RWPE1 (cell line): ENCODE measurements around the gene ZBTB38.

Source experiments
- CTCF ChIA-PET: fragments of 350-600 bp; sonication (Branson Sonifier 250); formaldehyde crosslinking; extraction: SDS; loops from one replicate; lab custom pipeline; 2021; lab: Yijun Ruan, JAX
- POLR2A ChIA-PET: fragments of 400-600 bp; formaldehyde crosslinking; extraction: SDS; loops from one replicate; lab custom pipeline; 2020; ENCODE audit warnings: antibody characterized with exemption; ENCODE audit not compliant: low non-redundant PET; lab: Yijun Ruan, JAX
- DNase-seq: peaks from one replicate; pipeline ENCODE4 v3.0.0; 2012; ENCODE audit warnings: low spot score
- H3K27ac ChIP-seq: fragments of 450-650 bp; 2 replicates; pipeline ENCODE4 v1.5.1; 2017
- TF ChIP-seq, protein P1 (sequence below): fragments of 450-650 bp; conservative IDR thresholded peaks from 2 replicates; pipeline ENCODE4 v1.5.1; 2017; ENCODE audit warnings: low read depth, mild to moderate bottlenecking

Gene ZBTB38

DNA sequence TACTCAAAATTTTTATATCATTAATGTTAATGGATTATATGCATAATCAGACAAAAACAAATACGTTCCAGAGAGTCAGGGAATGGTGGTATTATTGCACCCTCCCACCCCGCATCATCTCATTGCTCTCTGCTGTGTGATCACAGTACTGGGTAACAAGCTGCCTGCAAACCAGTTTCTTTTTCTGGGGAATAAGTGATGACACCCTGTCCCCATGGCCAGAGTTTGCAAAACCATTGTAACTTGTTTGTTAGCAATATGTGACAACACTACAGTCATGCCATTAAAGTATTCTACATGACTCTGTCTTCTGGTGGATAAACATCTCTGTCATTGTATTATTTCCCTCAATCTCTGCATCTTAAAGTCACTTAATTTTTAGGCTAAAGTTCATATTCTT, 39.5 kb downstream of the ZBTB38 start:
- no peak for DNase-seq
- peak overlapping the region; percentile 48 for H3K27ac ChIP-seq
- POLR2A ChIA-PET, result no interaction called here
- TF ChIP-seq, protein P1, sequence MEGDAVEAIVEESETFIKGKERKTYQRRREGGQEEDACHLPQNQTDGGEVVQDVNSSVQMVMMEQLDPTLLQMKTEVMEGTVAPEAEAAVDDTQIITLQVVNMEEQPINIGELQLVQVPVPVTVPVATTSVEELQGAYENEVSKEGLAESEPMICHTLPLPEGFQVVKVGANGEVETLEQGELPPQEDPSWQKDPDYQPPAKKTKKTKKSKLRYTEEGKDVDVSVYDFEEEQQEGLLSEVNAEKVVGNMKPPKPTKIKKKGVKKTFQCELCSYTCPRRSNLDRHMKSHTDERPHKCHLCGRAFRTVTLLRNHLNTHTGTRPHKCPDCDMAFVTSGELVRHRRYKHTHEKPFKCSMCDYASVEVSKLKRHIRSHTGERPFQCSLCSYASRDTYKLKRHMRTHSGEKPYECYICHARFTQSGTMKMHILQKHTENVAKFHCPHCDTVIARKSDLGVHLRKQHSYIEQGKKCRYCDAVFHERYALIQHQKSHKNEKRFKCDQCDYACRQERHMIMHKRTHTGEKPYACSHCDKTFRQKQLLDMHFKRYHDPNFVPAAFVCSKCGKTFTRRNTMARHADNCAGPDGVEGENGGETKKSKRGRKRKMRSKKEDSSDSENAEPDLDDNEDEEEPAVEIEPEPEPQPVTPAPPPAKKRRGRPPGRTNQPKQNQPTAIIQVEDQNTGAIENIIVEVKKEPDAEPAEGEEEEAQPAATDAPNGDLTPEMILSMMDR, result no peak
- CTCF ChIA-PET, result no interaction called here

DNA sequence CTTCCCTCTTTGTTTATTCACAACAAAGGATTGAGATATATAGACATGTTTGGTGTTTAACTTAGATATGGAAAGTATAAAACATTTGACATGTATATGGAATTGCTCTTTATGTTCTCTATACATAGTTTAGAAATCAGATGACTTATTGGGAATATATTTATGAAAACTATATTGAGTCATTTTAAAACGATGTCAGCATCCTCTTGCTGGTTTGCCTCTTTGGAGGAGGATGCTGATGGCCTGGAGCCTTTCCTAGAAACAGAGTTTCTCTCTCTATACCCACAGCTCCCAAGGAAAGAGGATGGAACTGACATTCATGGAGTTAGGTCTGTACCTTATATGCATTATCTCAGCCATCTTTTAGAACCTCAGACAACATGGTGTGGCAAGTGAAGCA, 40.3 kb downstream of the ZBTB38 start:
- H3K27ac ChIP-seq, result no peak overlapping the region
- ChIA-PET POLR2A (no interaction called here), CTCF (no interaction called here)
- TF ChIP-seq, protein P1, result no peak
- DNase-seq, result no peak

DNA sequence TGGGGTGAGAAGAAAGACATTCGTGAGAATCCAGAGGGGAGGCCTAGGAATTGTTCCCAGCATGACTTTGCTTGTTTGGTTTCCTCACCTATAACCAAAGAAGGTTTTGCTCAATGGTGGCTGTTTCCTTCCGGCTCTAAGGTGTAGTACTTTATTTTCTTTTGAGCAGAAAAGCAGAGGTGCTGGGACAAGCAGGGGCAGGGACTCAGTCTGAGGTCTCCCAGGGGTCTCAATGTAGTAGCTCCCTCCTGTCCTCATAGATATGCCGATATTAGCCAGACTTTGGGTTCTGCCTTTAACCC, 41.6 kb downstream of the ZBTB38 start:
- no peak for DNase-seq
- peak overlapping the region; percentile 79 for H3K27ac ChIP-seq
- TF ChIP-seq, protein P1, result no peak
- ChIA-PET CTCF (no interaction called here), POLR2A (interaction anchor here (0.6 kb wide), 1 partner anchor 98 kb away, joined by 3 read pairs; no protein-coding TSS in a partner anchor)

DNA sequence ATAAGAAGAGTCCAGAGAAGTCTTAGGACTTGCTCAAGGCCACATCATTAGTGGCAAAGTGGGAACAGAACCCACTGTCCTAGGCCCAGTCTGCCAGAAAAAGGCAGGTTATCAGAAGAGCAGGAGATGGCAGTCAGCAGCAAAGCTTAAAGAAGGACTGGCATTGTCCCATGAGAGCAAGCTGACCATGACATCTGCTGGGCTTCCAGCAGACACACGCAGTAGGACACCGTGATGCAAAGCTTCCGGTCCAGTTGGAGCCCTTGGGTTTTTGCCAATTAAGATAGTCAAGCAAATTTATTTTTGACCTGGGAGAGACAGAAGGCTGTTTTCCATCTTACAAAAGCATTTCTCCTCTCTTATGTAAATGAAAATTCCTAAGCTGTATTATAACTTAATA, 42.1 kb downstream of the ZBTB38 start:
- TF ChIP-seq, protein P1, result no peak
- CTCF ChIA-PET, result no interaction called here
- no peak for DNase-seq
- H3K27ac ChIP-seq, result peak overlapping the region; percentile 79
- POLR2A ChIA-PET, result interaction anchor here (0.6 kb wide), 1 partner anchor 99 kb away, joined by 3 read pairs; no protein-coding TSS in a partner anchor

DNA sequence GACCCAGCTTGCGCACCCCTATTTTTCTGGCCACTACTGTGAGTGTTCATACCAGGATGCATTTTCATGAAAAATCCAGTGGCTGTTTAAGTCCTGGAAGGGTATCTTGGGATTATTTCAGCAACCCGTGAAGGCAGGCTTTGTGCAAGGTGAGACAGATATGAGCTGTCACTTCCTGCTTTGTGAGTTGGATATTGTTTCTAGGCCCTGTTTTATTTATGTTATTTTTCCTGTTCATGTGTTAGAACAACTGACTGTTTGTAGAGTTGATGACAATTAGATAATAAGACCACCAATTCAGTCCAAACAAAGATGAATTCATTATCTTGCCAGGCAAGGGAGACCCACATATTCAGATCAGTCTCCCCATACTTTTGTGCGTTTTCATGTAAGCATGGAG, 42.5 kb downstream of the ZBTB38 start:
- CTCF ChIA-PET, result interaction anchor here (0.7 kb wide), 1 partner anchor 50 kb away, joined by 4 read pairs; no protein-coding TSS in a partner anchor
- TF ChIP-seq, protein P1, result no peak
- peak overlapping the region; percentile 79 for H3K27ac ChIP-seq
- POLR2A ChIA-PET, result no interaction called here
- DNase-seq, result no peak

DNA sequence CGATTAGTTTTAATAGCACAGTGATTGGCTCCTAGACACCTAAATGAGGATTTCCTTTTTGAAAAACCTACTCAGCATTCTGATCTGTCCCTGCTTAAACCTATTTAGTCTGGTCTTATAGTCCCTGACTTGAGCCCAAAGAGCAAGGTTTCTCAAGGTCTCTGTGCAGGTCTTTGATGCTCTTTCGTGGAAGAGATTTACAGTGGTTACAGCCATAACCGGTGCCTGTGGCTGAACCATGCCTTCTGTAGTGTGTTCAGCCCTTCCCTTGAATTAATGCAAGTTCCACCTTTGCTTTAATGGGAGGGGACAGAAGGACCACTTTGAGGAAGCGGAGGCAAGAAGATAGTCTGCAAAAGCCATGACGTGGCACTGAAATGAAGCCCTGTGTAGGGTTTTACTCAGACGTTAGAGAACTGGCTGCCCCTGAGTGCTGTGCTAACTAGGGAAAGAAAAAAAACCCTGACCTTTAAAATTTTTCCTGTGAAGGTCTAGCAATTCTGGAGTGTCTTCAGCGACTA, 43.0 kb downstream of the ZBTB38 start:
- ChIA-PET CTCF (interaction anchor here (0.7 to 1.0 kb wide), 2 partner anchors 31 to 51 kb away, joined by 4 to 5 read pairs; no protein-coding TSS in a partner anchor), POLR2A (no interaction called here)
- DNase-seq, result no peak
- no peak overlapping the region for H3K27ac ChIP-seq
- TF ChIP-seq, protein P1, result no peak
